CD4-positive, alpha-beta T cell (primary cell): Measurements from ENCODE around the gene CBFA2T3. TPM values are rescaled to one million over a fixed set of nuclear protein-coding genes. Genes with fewer than 3 reads are reported as not detected.

Experiments
- ATAC-seq: fragments of 200-7000 bp; cut with Tn5 transposase; one replicate; pipeline ENCODE4 v1.10.0; 2022; ENCODE audit warnings: mild to moderate bottlenecking; ENCODE audit not compliant: poor library complexity
- CTCF ChIA-PET: fragments of 350-600 bp; sonication (Branson Sonifier 250); formaldehyde crosslinking; loops from one replicate; lab custom pipeline; 2021; ENCODE audit warnings: antibody characterized with exemption, inconsistent platforms; lab: Charles Lee
- POLR2A ChIA-PET: fragments of 350-600 bp; sonication (Branson Sonifier 250); formaldehyde crosslinking; loops from one replicate; lab custom pipeline; 2021; ENCODE audit warnings: antibody characterized with exemption, inconsistent platforms; lab: Charles Lee
- DNase-seq, 14 experiments: peaks; one replicate each; pipeline ENCODE4 v3.0.0-alpha.2; 2013 to 2020; ENCODE audit warnings: mixed read lengths in 2 of 14
- H3K27ac ChIP-seq, 2 donors: one replicate each; pipeline versions ENCODE4 v1.5.1 to v1.7.0; 2013; ENCODE audit warnings: low read length in 2 of 2, low read depth in 1 of 2, mild to moderate bottlenecking in 1 of 2
- H3K27me3 ChIP-seq, 2 experiments: 1 replicate in 1 of 2; 2 replicates in 1 of 2; pipeline versions ENCODE4 v1.6.1 to v1.7.0; 2013; ENCODE audit warnings: low read length in 2 of 2, control low read depth in 1 of 2, mild to moderate bottlenecking in 1 of 2, moderate library complexity in 1 of 2; ENCODE audit not compliant: insufficient read depth in 2 of 2, control insufficient read depth in 1 of 2
- H3K36me3 ChIP-seq: one replicate; pipeline ENCODE4 v1.6.1; 2013; ENCODE audit warnings: low read length, control low read depth; ENCODE audit not compliant: insufficient read depth
- H3K4me1 ChIP-seq: one replicate; pipeline ENCODE4 v1.6.1; 2013; ENCODE audit warnings: low read length, control low read depth; ENCODE audit not compliant: insufficient read depth
- H3K4me3 ChIP-seq: one replicate; pipeline ENCODE4 v1.5.1; 2013; ENCODE audit warnings: mild to moderate bottlenecking, low read length, moderate library complexity
- H3K9me3 ChIP-seq, 2 experiments: 1 replicate in 1 of 2; 2 replicates in 1 of 2; pipeline versions ENCODE4 v1.6.1 to v1.7.0; 2013; ENCODE audit warnings: low read length in 2 of 2, mild to moderate bottlenecking in 2 of 2, control low read depth in 1 of 2, moderate library complexity in 1 of 2; ENCODE audit not compliant: control insufficient read depth in 1 of 2, insufficient read depth in 1 of 2
- H3K27ac Mint-ChIP-seq: one replicate; pipeline ENCODE4 v1.8.0; 2020; ENCODE audit warnings: mixed read lengths
- H3K27me3 Mint-ChIP-seq: one replicate; pipeline ENCODE4 v1.8.0; 2021; ENCODE audit warnings: mixed read lengths
- H3K36me3 Mint-ChIP-seq: one replicate; pipeline ENCODE4 v1.8.0; 2021; ENCODE audit warnings: low read depth, mixed read lengths
- H3K4me1 Mint-ChIP-seq: one replicate; pipeline ENCODE4 v1.8.0; 2021; ENCODE audit warnings: low read depth, mixed read lengths
- H3K4me3 Mint-ChIP-seq: one replicate; pipeline ENCODE4 v1.8.0; 2020; ENCODE audit warnings: mild to moderate bottlenecking, mixed read lengths
- H3K9me3 Mint-ChIP-seq: one replicate; pipeline ENCODE4 v1.8.0; 2020; ENCODE audit warnings: mixed read lengths
- intact Hi-C, 2 experiments: fragments of 100-400 bp; cut with DNase I in 1 of 2; cut with micrococcal nuclease in 1 of 2; formaldehyde crosslinking; loops; one replicate each; pipeline versions ENCODE4 v1.15.1 to v1.9.0; 2023 to 2025; cut with DNase I, micrococcal nuclease
- total RNA-seq, 174 experiments: library from RNA in 2 of 174; stranded (reverse) in 2 of 174; gene quantifications; one replicate each; pipeline ENCODE4 v1.2.3 and lab custom pipeline; 2021 to 2026
- TF ChIP-seq, protein P1 (sequence below): fragments of 200-600 bp; IDR thresholded peaks from one replicate; pipeline ENCODE4 v1.8.0; 2022; ENCODE audit warnings: antibody characterized with exemption, mild to moderate bottlenecking

CBFA2T3 gene
- total RNA-seq, 2 experiments from 2014 or later, result 0.80 to 1.6 TPM

DNA sequence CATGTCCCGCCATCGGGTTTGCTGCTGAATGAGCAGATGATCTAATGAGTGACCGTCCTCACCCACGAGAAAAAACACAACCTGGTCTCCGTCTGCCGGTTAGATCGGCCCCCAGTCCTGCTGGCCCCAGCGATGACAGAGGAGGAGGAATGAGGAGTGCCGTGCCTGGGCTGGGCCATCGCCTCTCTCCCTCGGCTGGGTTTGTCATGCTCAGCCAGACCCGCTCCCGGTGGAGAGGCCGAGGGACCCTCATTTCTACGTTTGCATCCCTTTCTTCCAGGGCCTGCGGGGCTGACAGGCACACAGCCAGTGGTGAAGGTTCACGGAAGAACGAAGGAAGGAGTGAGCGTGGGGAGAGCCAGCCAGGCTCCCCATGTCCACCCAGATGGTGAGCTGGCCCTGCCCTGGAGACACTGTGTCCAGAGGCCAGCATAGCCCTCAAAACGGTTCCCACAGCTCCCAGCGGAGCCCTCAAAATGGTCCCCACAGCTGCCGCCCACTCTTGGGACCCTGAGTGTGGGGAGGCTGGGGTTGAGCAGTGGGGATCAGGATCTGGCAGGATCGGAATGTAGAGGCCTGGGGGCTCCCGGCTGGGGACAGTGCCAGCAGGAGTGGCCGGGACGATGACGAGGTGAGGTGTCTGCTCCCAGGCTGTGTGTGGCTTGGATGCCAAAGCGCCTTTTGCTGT lies 23.9 kb downstream of the CBFA2T3 start:
- intact Hi-C loops, result no loop called here
- H3K9me3 Mint-ChIP-seq, result no peaks in the 10 kb centered on the region
- H3K4me1 ChIP-seq, result peaks cover 19% of the 10 kb centered on the region
- DNase-seq (no peak), ATAC-seq (no peak)
- TF ChIP-seq, protein P1, sequence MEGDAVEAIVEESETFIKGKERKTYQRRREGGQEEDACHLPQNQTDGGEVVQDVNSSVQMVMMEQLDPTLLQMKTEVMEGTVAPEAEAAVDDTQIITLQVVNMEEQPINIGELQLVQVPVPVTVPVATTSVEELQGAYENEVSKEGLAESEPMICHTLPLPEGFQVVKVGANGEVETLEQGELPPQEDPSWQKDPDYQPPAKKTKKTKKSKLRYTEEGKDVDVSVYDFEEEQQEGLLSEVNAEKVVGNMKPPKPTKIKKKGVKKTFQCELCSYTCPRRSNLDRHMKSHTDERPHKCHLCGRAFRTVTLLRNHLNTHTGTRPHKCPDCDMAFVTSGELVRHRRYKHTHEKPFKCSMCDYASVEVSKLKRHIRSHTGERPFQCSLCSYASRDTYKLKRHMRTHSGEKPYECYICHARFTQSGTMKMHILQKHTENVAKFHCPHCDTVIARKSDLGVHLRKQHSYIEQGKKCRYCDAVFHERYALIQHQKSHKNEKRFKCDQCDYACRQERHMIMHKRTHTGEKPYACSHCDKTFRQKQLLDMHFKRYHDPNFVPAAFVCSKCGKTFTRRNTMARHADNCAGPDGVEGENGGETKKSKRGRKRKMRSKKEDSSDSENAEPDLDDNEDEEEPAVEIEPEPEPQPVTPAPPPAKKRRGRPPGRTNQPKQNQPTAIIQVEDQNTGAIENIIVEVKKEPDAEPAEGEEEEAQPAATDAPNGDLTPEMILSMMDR, result no peak
- H3K36me3 Mint-ChIP-seq, result no peaks in the 10 kb centered on the region
- ChIA-PET POLR2A (no interaction called here), CTCF (no interaction called here)
- H3K27ac Mint-ChIP-seq, result no peak overlapping the region
- no peak overlapping the region for H3K4me3 ChIP-seq
- H3K36me3 ChIP-seq, result no peaks in the 10 kb centered on the region
- H3K27me3 ChIP-seq, result peaks cover 0 to 3% of the 10 kb centered on the region in 2 experiments
- H3K27ac ChIP-seq, result no peak overlapping the region
- H3K4me3 Mint-ChIP-seq, result no peak overlapping the region
- peaks cover 14% of the 10 kb centered on the region for H3K4me1 Mint-ChIP-seq
- peaks cover 0 to 10% of the 10 kb centered on the region in 2 experiments for H3K9me3 ChIP-seq
- peaks cover 12% of the 10 kb centered on the region for H3K27me3 Mint-ChIP-seq

DNA sequence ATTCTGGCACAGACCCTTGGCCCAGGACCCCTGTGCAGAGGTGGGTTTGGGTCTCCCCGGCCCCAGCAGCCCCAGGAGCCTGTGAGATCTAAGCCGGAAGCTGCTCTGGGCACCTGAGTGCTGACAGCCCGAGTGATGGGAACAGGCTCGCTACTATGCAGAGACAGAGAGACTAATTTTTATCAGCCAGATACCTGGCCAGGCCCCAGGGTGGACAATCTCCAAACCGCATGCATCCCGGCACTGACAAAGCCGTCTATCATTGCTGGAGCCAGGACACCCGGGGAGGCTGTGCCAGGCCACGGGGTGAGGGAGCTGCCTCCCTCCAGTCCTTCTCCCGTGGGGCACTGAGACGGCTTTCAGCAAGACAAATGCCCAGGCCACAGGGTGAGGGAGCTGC lies 25.0 kb downstream of the CBFA2T3 start:
- H3K27me3 Mint-ChIP-seq, result peaks cover under 1% of the 10 kb centered on the region
- TF ChIP-seq, protein P1, result no peak
- Histone ChIP-seq H3K27me3 (no peaks in the 10 kb centered on the region), H3K36me3 (no peaks in the 10 kb centered on the region), H3K27ac (no peak overlapping the region), H3K4me1 (peaks cover 7% of the 10 kb centered on the region), H3K4me3 (no peak overlapping the region), H3K9me3 (peaks cover 0 to 8% of the 10 kb centered on the region in 2 experiments)
- H3K9me3 Mint-ChIP-seq, result no peaks in the 10 kb centered on the region
- intact Hi-C loops, result no loop called here
- no peak overlapping the region for H3K4me3 Mint-ChIP-seq
- ATAC-seq (no peak), DNase-seq (no peak)
- H3K27ac Mint-ChIP-seq, result no peak overlapping the region
- H3K36me3 Mint-ChIP-seq, result no peaks in the 10 kb centered on the region
- ChIA-PET POLR2A (no interaction called here), CTCF (no interaction called here)
- peaks cover 3% of the 10 kb centered on the region for H3K4me1 Mint-ChIP-seq

DNA sequence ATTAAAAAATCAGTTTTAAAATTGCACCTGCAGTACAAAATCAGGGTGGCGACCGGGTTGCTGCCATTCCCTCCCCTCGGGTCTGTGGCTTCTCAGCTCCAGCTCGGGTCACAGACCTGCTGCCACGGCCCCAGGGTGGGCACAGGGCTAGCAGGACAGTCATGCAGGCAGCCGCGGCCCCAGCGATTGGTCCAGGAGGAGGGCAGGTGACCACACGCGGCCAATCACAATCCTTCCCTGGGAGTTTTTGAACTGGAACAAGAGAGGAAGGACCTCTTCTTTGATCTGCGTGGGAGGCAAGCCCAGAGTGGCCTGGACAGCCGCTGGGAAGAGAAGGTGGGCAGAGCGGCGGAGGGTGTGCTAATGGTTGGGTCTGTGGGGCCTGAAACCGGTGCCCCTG lies 25.5 kb downstream of the CBFA2T3 start:
- Mint-ChIP-seq H3K4me1 (no peaks in the 10 kb centered on the region), H3K4me3 (no peak overlapping the region)

More for the DNA sequence above, 25.5 kb downstream of the CBFA2T3 start:
- Mint-ChIP-seq H3K9me3 (no peaks in the 10 kb centered on the region), H3K27ac (no peak overlapping the region), H3K27me3 (no peaks in the 10 kb centered on the region), H3K36me3 (no peaks in the 10 kb centered on the region)
- POLR2A ChIA-PET, result no interaction called here
- DNase-seq (no peak), ATAC-seq (no peak)
- intact Hi-C loops, result no loop called here
- Histone ChIP-seq H3K9me3 (peaks cover 0 to 6% of the 10 kb centered on the region in 2 experiments), H3K4me3 (no peak overlapping the region), H3K27me3 (no peaks in the 10 kb centered on the region), H3K4me1 (peaks cover 3% of the 10 kb centered on the region), H3K36me3 (no peaks in the 10 kb centered on the region), H3K27ac (no peak overlapping the region)
- CTCF ChIA-PET, result no interaction called here
- TF ChIP-seq, protein P1, result no peak
